HepG2 (cell line): Measurements from ENCODE around the gene KAT2A. TPM values are rescaled to one million over a fixed set of nuclear protein-coding genes. Genes with fewer than 3 reads are reported as not detected.

Experiments
- CTCF ChIP-seq: sonication (generic); formaldehyde crosslinking; IDR thresholded peaks from 2 replicates; pipeline ENCODE4 v1.5.0; 2020; ENCODE audit warnings: mild to moderate bottlenecking, missing genetic modification reagents, moderate library complexity
- ETV6 ChIP-seq: sonication (generic); formaldehyde crosslinking; conservative IDR thresholded peaks from 2 replicates; pipeline ENCODE4 v1.4.0; 2020; ENCODE audit warnings: missing genetic modification reagents
- HMGXB3 ChIP-seq: sonication (generic); formaldehyde crosslinking; IDR thresholded peaks from 2 replicates; pipeline ENCODE4 v1.4.0; 2020; ENCODE audit warnings: missing genetic modification reagents, borderline replicate concordance
- HNRNPL ChIP-seq: fragments of 200-400 bp; formaldehyde crosslinking; IDR thresholded peaks from 2 replicates; pipeline ENCODE4 v1.6.1; 2017; ENCODE audit warnings: mild to moderate bottlenecking, low read depth, low read length
- KLF12 ChIP-seq: sonication (generic); formaldehyde crosslinking; IDR thresholded peaks from 2 replicates; pipeline ENCODE4 v1.4.0; 2020; ENCODE audit warnings: missing genetic modification reagents, borderline replicate concordance
- MTF1 ChIP-seq: sonication (generic); formaldehyde crosslinking; IDR thresholded peaks from 2 replicates; pipeline ENCODE4 v1.5.0; 2020; ENCODE audit warnings: missing genetic modification reagents
- TOE1 ChIP-seq: sonication (generic); formaldehyde crosslinking; IDR thresholded peaks from 2 replicates; pipeline ENCODE4 v1.4.0; 2020; ENCODE audit warnings: mild to moderate bottlenecking, missing genetic modification reagents
- ZEB1 ChIP-seq: IDR thresholded peaks from 2 replicates; pipeline ENCODE4 v1.6.1; 2012; ENCODE audit warnings: mild to moderate bottlenecking, low read depth, inconsistent platforms; ENCODE audit not compliant: insufficient replicate concordance
- ZNF180 ChIP-seq: sonication (generic); formaldehyde crosslinking; IDR thresholded peaks from 2 replicates; pipeline ENCODE4 v1.4.0; 2020; ENCODE audit warnings: low read depth, missing genetic modification reagents, borderline replicate concordance
- ZNF276 ChIP-seq: sonication (generic); formaldehyde crosslinking; IDR thresholded peaks from 2 replicates; pipeline ENCODE4 v1.4.0; 2020; ENCODE audit warnings: mild to moderate bottlenecking, low read depth, missing genetic modification reagents
- ZNF543 ChIP-seq: sonication (generic); formaldehyde crosslinking; IDR thresholded peaks from 2 replicates; pipeline ENCODE4 v1.4.0; 2020; ENCODE audit warnings: mild to moderate bottlenecking, missing genetic modification reagents
- polyA plus RNA-seq, 8 experiments: library from polyadenylated mRNA; depleted of rRNA in 3 of 8; stranded (reverse) in 7 of 8; unstranded in 1 of 8; fragments of >200 nt; fragmentation: Illumina TruSeq in 4 of 8; extraction: Trizol in 4 of 8; gene quantifications; 2 replicates each; pipeline versions ENCODE4 v1.2.1 to v1.2.3, GENCODE V29; 2011 to 2016; ENCODE audit warnings: low read depth in 4 of 8, missing spikeins in 1 of 8, mixed read lengths in 1 of 8; ENCODE audit not compliant: insufficient read depth in 1 of 8
- total RNA-seq, 5 experiments: library from RNA; depleted of rRNA; stranded (reverse); fragments of >200 nt; fragmentation: Illumina TruSeq; extraction: Trizol; gene quantifications; 2 replicates each; pipeline ENCODE4 v1.2.3, GENCODE V29; 2016; ENCODE audit warnings: low read depth in 1 of 5
- TF ChIP-seq, protein P1 (sequence below), 2 experiments: IDR thresholded peaks; 2 replicates each; pipeline ENCODE4 v1.6.1; 2011 to 2012; ENCODE audit warnings: low read length in 2 of 2, borderline replicate concordance in 1 of 2, low read depth in 1 of 2, mild to moderate bottlenecking in 1 of 2, moderate library complexity in 1 of 2

The KAT2A gene
- total and polyA plus RNA-seq, 2 of the 13 experiments (the other 11 are each of a cell fraction or from before 2014, with no cell fraction given), result 29.1 to 90.4 TPM

- TF ChIP-seq HMGXB3 (CRISPR knock-in tag) (no peak), ZNF276 (CRISPR knock-in tag) (no peak), ZNF180 (CRISPR knock-in tag) (no peak), TOE1 (no peak), MTF1 (no peak), KLF12 (no peak), ETV6 (CRISPR knock-in tag) (peak; percentile 82; the same call in 1 of the 2 replicates), ZEB1 (peak; percentile 41), CTCF (CRISPR knock-in tag) (peak; percentile 22; the same call in 1 of the 2 replicates), ZNF543 (CRISPR knock-in tag) (no peak), HNRNPL (no peak)
- TF ChIP-seq, protein P1, sequence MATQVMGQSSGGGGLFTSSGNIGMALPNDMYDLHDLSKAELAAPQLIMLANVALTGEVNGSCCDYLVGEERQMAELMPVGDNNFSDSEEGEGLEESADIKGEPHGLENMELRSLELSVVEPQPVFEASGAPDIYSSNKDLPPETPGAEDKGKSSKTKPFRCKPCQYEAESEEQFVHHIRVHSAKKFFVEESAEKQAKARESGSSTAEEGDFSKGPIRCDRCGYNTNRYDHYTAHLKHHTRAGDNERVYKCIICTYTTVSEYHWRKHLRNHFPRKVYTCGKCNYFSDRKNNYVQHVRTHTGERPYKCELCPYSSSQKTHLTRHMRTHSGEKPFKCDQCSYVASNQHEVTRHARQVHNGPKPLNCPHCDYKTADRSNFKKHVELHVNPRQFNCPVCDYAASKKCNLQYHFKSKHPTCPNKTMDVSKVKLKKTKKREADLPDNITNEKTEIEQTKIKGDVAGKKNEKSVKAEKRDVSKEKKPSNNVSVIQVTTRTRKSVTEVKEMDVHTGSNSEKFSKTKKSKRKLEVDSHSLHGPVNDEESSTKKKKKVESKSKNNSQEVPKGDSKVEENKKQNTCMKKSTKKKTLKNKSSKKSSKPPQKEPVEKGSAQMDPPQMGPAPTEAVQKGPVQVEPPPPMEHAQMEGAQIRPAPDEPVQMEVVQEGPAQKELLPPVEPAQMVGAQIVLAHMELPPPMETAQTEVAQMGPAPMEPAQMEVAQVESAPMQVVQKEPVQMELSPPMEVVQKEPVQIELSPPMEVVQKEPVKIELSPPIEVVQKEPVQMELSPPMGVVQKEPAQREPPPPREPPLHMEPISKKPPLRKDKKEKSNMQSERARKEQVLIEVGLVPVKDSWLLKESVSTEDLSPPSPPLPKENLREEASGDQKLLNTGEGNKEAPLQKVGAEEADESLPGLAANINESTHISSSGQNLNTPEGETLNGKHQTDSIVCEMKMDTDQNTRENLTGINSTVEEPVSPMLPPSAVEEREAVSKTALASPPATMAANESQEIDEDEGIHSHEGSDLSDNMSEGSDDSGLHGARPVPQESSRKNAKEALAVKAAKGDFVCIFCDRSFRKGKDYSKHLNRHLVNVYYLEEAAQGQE (IDR thresholded peaks at IDR 0.05; ENCODE audit: borderline replicate concordance in 1 of 2, low read depth in 1 of 2, low read length in 2 of 2), result no peak
Measured at GRCh38 chr17:42135664-42136653, 14.8 kb upstream of the KAT2A start (continued).
